H1 (cell line): ENCODE data around the gene C1orf52. TPM values are rescaled to one million over a fixed set of nuclear protein-coding genes. Genes with fewer than 3 reads are reported as not detected.

Experiments
- CTCF ChIA-PET: fragments of 300-600 bp; sonication (Branson Sonifier 250); formaldehyde crosslinking; loops from one replicate; lab custom pipeline; 2021; ENCODE audit not compliant: partially characterized antibody; lab: Charles Lee
- POLR2A ChIA-PET: fragments of 300-600 bp; sonication (Branson Sonifier 250); formaldehyde crosslinking; loops from one replicate; lab custom pipeline; 2021; ENCODE audit warnings: inconsistent platforms; ENCODE audit not compliant: partially characterized antibody; lab: Charles Lee
- DNase-seq, 2 experiments: peaks; one replicate each; pipeline versions ENCODE4 v3.0.0 to v3.0.0-alpha.2; 2010 to 2022; ENCODE audit warnings: low spot score in 2 of 2, low read depth in 1 of 2, mixed read lengths in 1 of 2
- FAIRE-seq: peaks from 2 replicates; lab custom pipeline; 2011; peaks lifted over from hg19 to GRCh38; lab: Jason Lieb, UNC
- H2AFZ ChIP-seq: 2 replicates; pipeline ENCODE4 v1.8.1; 2012; ENCODE audit warnings: low read length, inconsistent platforms
- H2AK5ac ChIP-seq: 2 replicates; pipeline ENCODE4 v1.6.1; 2013; ENCODE audit warnings: low read depth, low read length
- H2BK120ac ChIP-seq: replicated peaks from 2 replicates; pipeline ENCODE3; 2013; ENCODE audit warnings: low read depth, low read length, inconsistent platforms
- H2BK12ac ChIP-seq: 2 replicates; pipeline ENCODE4 v1.6.1; 2013; ENCODE audit warnings: low read depth, low read length
- H2BK15ac ChIP-seq: 2 replicates; pipeline ENCODE4 v1.6.1; 2013; ENCODE audit warnings: low read length
- H2BK20ac ChIP-seq: 2 replicates; pipeline ENCODE4 v1.6.1; 2013; ENCODE audit warnings: low read length
- H2BK5ac ChIP-seq: 2 replicates; pipeline ENCODE4 v1.6.1; 2013; ENCODE audit warnings: low read depth, low read length
- H3K14ac ChIP-seq: 2 replicates; pipeline ENCODE4 v1.6.1; 2013; ENCODE audit warnings: inconsistent platforms; ENCODE audit not compliant: insufficient read length
- H3K18ac ChIP-seq: 2 replicates; pipeline ENCODE4 v1.6.1; 2013; ENCODE audit warnings: low read length; ENCODE audit errors: extremely low read depth
- H3K23ac ChIP-seq: 2 replicates; pipeline ENCODE4 v1.6.1; 2013; ENCODE audit warnings: inconsistent platforms; ENCODE audit not compliant: insufficient read length
- H3K23me2 ChIP-seq: 2 replicates; pipeline ENCODE4 v1.6.1; 2013; ENCODE audit warnings: low read depth, low read length
- H3K27ac ChIP-seq: 2 replicates; pipeline ENCODE4 v1.6.1; 2011; ENCODE audit warnings: low read depth, low read length, inconsistent platforms
- H3K27me3 ChIP-seq, 4 experiments: replicated peaks in 1 of 4; 1 replicate in 1 of 4; 2 replicates in 3 of 4; pipeline versions ENCODE4 v1.6.1 to v1.8.1; 2011 to 2013; ENCODE audit warnings: low read length in 3 of 4, mild to moderate bottlenecking in 3 of 4, inconsistent platforms in 2 of 4, mixed read lengths in 2 of 4, moderate library complexity in 1 of 4; ENCODE audit not compliant: control insufficient read depth in 3 of 4, insufficient read depth in 3 of 4; ENCODE audit errors: extremely low read depth in 1 of 4
- H3K36me3 ChIP-seq, 4 experiments: 2 replicates each; pipeline versions ENCODE4 v1.6.1 to v1.8.1; 2011 to 2013; ENCODE audit warnings: mild to moderate bottlenecking in 4 of 4, low read length in 3 of 4, moderate library complexity in 2 of 4, control low read depth in 1 of 4, inconsistent platforms in 1 of 4; ENCODE audit not compliant: insufficient read depth in 4 of 4, control insufficient read depth in 2 of 4
- H3K4ac ChIP-seq: replicated peaks from 2 replicates; pipeline ENCODE3; 2013; ENCODE audit warnings: low read length, low read depth, mixed read lengths, inconsistent platforms; ENCODE audit not compliant: insufficient read length
- H3K4me1 ChIP-seq, 4 experiments: replicated peaks in 1 of 4; 1 replicate in 1 of 4; 2 replicates in 3 of 4; pipeline versions ENCODE4 v1.6.1 to v1.8.1; 2011 to 2013; ENCODE audit warnings: low read length in 3 of 4, inconsistent platforms in 2 of 4, mixed read lengths in 1 of 4; ENCODE audit not compliant: insufficient read depth in 4 of 4, control insufficient read depth in 3 of 4
- H3K4me2 ChIP-seq, 2 experiments: 2 replicates each; pipeline versions ENCODE4 v1.6.1 to v1.8.1; 2011 to 2013; ENCODE audit warnings: low read depth in 2 of 2, low read length in 2 of 2, control low read depth in 1 of 2, inconsistent platforms in 1 of 2, mild to moderate bottlenecking in 1 of 2; ENCODE audit not compliant: insufficient read depth in 1 of 2
- H3K4me3 ChIP-seq, 4 experiments: fragments of 200-600, 300-600 bp in 1 of 4; sonication (generic), shearing (Covaris generic), sonication (Bioruptor Twin) in 1 of 4; 2 replicates each; pipeline versions ENCODE4 v1.5.1 to v1.8.1; 2011 to 2016; ENCODE audit warnings: low read length in 4 of 4, low read depth in 3 of 4, control low read depth in 2 of 4, inconsistent platforms in 2 of 4, mild to moderate bottlenecking in 2 of 4, mixed read lengths in 1 of 4, moderate library complexity in 1 of 4; ENCODE audit not compliant: insufficient read depth in 2 of 4; ENCODE audit errors: extremely low read depth in 1 of 4
- H3K56ac ChIP-seq: replicated peaks from 2 replicates; pipeline ENCODE3; 2013; ENCODE audit warnings: low read depth, mild to moderate bottlenecking, mixed read lengths, low read length, inconsistent platforms; ENCODE audit not compliant: insufficient read length
- H3K79me1 ChIP-seq: 2 replicates; pipeline ENCODE4 v1.6.1; 2013; ENCODE audit warnings: low read depth, low read length, control low read depth
- H3K79me2 ChIP-seq, 2 experiments: 2 replicates each; pipeline versions ENCODE4 v1.6.1 to v1.8.1; 2012 to 2013; ENCODE audit warnings: low read length in 2 of 2, mild to moderate bottlenecking in 2 of 2, inconsistent platforms in 1 of 2; ENCODE audit not compliant: insufficient read depth in 2 of 2, control insufficient read depth in 1 of 2
- H3K9ac ChIP-seq, 4 experiments: replicated peaks in 1 of 4; 1 replicate in 1 of 4; 2 replicates in 3 of 4; pipeline versions ENCODE4 v1.6.1 to v1.8.1; 2011 to 2013; ENCODE audit warnings: low read depth in 3 of 4, low read length in 3 of 4, control low read depth in 2 of 4, mild to moderate bottlenecking in 2 of 4, moderate library complexity in 2 of 4, inconsistent platforms in 1 of 4; ENCODE audit errors: extremely low read depth in 1 of 4
- H3K9me3 ChIP-seq, 2 experiments: 2 replicates each; pipeline versions ENCODE4 v1.6.1 to v1.8.1; 2012 to 2013; ENCODE audit warnings: mild to moderate bottlenecking in 2 of 2, moderate library complexity in 2 of 2, control low read depth in 1 of 2, inconsistent platforms in 1 of 2, low read depth in 1 of 2, low read length in 1 of 2, mixed read lengths in 1 of 2; ENCODE audit not compliant: insufficient read depth in 2 of 2
- H4K20me1 ChIP-seq, 2 experiments: replicated peaks in 1 of 2; 2 replicates each; pipeline versions ENCODE3 to v1.8.1; 2011 to 2013; ENCODE audit warnings: inconsistent platforms in 2 of 2, low read length in 2 of 2, mild to moderate bottlenecking in 1 of 2; ENCODE audit not compliant: insufficient read depth in 2 of 2, control insufficient read depth in 1 of 2
- H4K5ac ChIP-seq: 2 replicates; pipeline ENCODE4 v1.6.1; 2013; ENCODE audit warnings: low read length, low read depth, mixed read lengths, inconsistent platforms; ENCODE audit not compliant: insufficient read length
- H4K8ac ChIP-seq: 2 replicates; pipeline ENCODE4 v1.8.0; 2013; ENCODE audit warnings: mild to moderate bottlenecking, moderate library complexity, low read length, inconsistent platforms; ENCODE audit not compliant: insufficient read depth; ENCODE audit errors: extremely low read depth
- H4K91ac ChIP-seq: replicated peaks from 2 replicates; pipeline ENCODE3; 2013; ENCODE audit warnings: low read length, mixed read lengths, inconsistent platforms; ENCODE audit not compliant: insufficient read length
- BRCA1 ChIP-seq: IDR thresholded peaks from 2 replicates; pipeline ENCODE4 v1.6.1; 2012; ENCODE audit warnings: low read depth, low read length, improper control_type of control experiment
- WGBS, 2 experiments: shearing (Covaris generic) in 1 of 2; methylation state at CpG; one replicate each; pipeline versions ENCODE4 v1.1.6 to v1.1.7; 2013 to 2015; ENCODE audit warnings: low lambda C conversion rate in 2 of 2, mixed read lengths in 2 of 2, inconsistent platforms in 1 of 2, low coverage in 1 of 2, missing lambda C conversion rate in 1 of 2; ENCODE audit not compliant: insufficient replicate concordance in 2 of 2, insufficient coverage in 1 of 2, insufficient read length in 1 of 2; ENCODE audit errors: extremely low coverage in 1 of 2, missing lambda C conversion rate in 1 of 2; 5-methylcytosine and 5-hydroxymethylcytosine counted together
- polyA plus RNA-seq, 7 experiments: library from polyadenylated mRNA; depleted of rRNA in 3 of 7; stranded (reverse) in 5 of 7; unstranded in 2 of 7; fragments of >200 nt in 5 of 7; fragments of 200-250 nt in 2 of 7; gene quantifications; 1 replicate in 5 of 7; 2 replicates in 1 of 7; 4 replicates in 1 of 7; pipeline versions ENCODE4 v1.2.1 to v1.2.3, GENCODE V29; 2011 to 2013; ENCODE audit warnings: missing spikeins in 2 of 7, mixed read lengths in 2 of 7
- total RNA-seq: library from RNA; stranded (reverse); fragmentation: NEBNext Ultra II Directional; extraction: Animal tissue kit (Norgen Biotek cat#: 25700); gene quantifications from 2 replicates; pipeline ENCODE4 v1.2.1, GENCODE V29; 2021

C1orf52 gene
- total and polyA plus RNA-seq, 2 of the 8 experiments (the other 6 are each of a cell fraction or from before 2014, with no cell fraction given), result 29.2 to 39.1 TPM

GRCh38 chr1:85289207-85289847 is 29.9 kb upstream of the C1orf52 start:
- Histone ChIP-seq H3K27ac (no peak overlapping the region), H3K9ac (no peak overlapping the region), H3K23ac (no peak overlapping the region), H2BK5ac (no peak overlapping the region), H2BK120ac (no peak overlapping the region), H3K4me3 (no peak overlapping the region), H3K14ac (no peak overlapping the region), H4K8ac (no peak overlapping the region), H3K4me2 (no peak overlapping the region), H2BK15ac (no peak overlapping the region), H2BK20ac (no peak overlapping the region), H3K18ac (no peak overlapping the region), H4K20me1 (no peaks in the 10 kb centered on the region), H3K4ac (no peak overlapping the region), H3K56ac (no peak overlapping the region), H4K91ac (no peak overlapping the region), H3K79me2 (no peaks in the 10 kb centered on the region), H2AFZ (no peak overlapping the region), H3K36me3 (no peaks in the 10 kb centered on the region), H2AK5ac (no peak overlapping the region), H4K5ac (no peak overlapping the region), H2BK12ac (no peak overlapping the region), H3K23me2 (no peaks in the 10 kb centered on the region), H3K27me3 (no peaks in the 10 kb centered on the region), H3K4me1 (no peaks in the 10 kb centered on the region), H3K79me1 (no peaks in the 10 kb centered on the region), H3K9me3 (no peaks in the 10 kb centered on the region)
- WGBS, 2 experiments, result 88% methylated on average over 9 of the region's 9 CpGs; no CpG with 5 or more reads in 1 of the 2 experiments
- DNase-seq (no peak), FAIRE-seq (no peak)
- no peak for TF ChIP-seq BRCA1
- ChIA-PET POLR2A (interaction anchor here (0.9 kb wide), 1 partner anchor 293 kb away, joined by 3 read pairs; the partner anchor contains the start of gene MCOLN2), CTCF (interaction anchor here (1.2 to 2.0 kb wide), 2 partner anchors 8 to 202 kb away, joined by 3 to 6 read pairs; no protein-coding TSS in a partner anchor)
